ENCODE measurements around the gene RFX2. TPM values are rescaled to one million over a fixed set of nuclear protein-coding genes. Genes with fewer than 3 reads are reported as not detected.
"Not testable (repeated sequence)": the region's sequence is repeated elsewhere in the genome, so short reads cannot be mapped to it uniquely, and the experiment has no call there.

The RFX2 gene
- total RNA-seq, 1 experiment from 2014 or later: 10.5 TPM

DNA sequence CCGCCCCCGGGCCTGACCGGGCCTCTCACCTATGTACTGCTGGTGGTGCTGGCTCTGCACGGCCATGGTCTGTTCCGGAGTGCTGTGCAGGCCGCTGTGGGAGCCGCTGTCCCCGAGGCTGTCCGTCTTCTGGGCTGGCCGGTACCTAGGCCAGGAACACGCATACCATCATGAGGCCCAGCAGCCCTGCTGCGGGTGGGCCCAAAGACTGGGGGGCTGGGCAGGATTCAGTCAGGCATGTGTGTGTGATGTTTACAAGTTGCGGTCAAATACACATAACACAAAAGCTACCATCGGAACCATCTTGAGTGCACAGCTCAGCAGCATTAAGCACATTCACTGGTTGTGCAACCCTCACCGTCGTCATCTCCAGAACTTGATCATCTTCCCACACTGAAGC lies 100.2 kb downstream of the RFX2 start:
- no peak overlapping the region for H3K27ac ChIP-seq (ENCODE audit: low read length)
- no peaks in the 10 kb centered on the region for H3K9me3 ChIP-seq (ENCODE audit: low read length)
- no peak overlapping the region for H3K4me2 ChIP-seq (ENCODE audit: low read length)
- ChIA-PET POLR2A (ENCODE audit: unreplicated experiment) (no interaction called here), CTCF (no interaction called here)
- H3K79me2 ChIP-seq (ENCODE audit: low read length): no peaks in the 10 kb centered on the region
- no peaks in the 10 kb centered on the region for H4K20me1 ChIP-seq (ENCODE audit: low read length)
- no peaks in the 10 kb centered on the region for H3F3A ChIP-seq (ENCODE audit: low read length, unreplicated experiment)
- no peak overlapping the region for H3K4me3 ChIP-seq (ENCODE audit: low read length)
- intact Hi-C loops (cut with micrococcal nuclease): no loop called here
- no peak for ATAC-seq
- BruUV-seq (replicated peaks): no TSS peak
- H3K4me1 ChIP-seq (ENCODE audit: insufficient read depth, low read length): no peaks in the 10 kb centered on the region
- no peaks in the 10 kb centered on the region for H3K36me3 ChIP-seq (ENCODE audit: low read depth, low read length)
- no peaks in the 10 kb centered on the region for H3K27me3 ChIP-seq (ENCODE audit: low read length)
- no peak for DNase-seq
- no peak overlapping the region for H3K9ac ChIP-seq (ENCODE audit: low read length)
- TF ChIP-seq, protein P1, sequence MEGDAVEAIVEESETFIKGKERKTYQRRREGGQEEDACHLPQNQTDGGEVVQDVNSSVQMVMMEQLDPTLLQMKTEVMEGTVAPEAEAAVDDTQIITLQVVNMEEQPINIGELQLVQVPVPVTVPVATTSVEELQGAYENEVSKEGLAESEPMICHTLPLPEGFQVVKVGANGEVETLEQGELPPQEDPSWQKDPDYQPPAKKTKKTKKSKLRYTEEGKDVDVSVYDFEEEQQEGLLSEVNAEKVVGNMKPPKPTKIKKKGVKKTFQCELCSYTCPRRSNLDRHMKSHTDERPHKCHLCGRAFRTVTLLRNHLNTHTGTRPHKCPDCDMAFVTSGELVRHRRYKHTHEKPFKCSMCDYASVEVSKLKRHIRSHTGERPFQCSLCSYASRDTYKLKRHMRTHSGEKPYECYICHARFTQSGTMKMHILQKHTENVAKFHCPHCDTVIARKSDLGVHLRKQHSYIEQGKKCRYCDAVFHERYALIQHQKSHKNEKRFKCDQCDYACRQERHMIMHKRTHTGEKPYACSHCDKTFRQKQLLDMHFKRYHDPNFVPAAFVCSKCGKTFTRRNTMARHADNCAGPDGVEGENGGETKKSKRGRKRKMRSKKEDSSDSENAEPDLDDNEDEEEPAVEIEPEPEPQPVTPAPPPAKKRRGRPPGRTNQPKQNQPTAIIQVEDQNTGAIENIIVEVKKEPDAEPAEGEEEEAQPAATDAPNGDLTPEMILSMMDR (conservative IDR thresholded peaks at IDR 0.05; ENCODE audit: low read depth, low read length): no peak
- TF ChIP-seq EZH2 (IDR thresholded peaks at IDR 0.05; ENCODE audit: low read length, unreplicated experiment) (no peak), EZH2phosphoT487 (IDR thresholded peaks at IDR 0.05; ENCODE audit: borderline replicate concordance, low read length) (no peak)
- H2AFZ ChIP-seq (ENCODE audit: low read length): no peak overlapping the region
- no peaks in the 10 kb centered on the region for H3K9me2 ChIP-seq (replicated peaks; ENCODE audit: low read length)

DNA sequence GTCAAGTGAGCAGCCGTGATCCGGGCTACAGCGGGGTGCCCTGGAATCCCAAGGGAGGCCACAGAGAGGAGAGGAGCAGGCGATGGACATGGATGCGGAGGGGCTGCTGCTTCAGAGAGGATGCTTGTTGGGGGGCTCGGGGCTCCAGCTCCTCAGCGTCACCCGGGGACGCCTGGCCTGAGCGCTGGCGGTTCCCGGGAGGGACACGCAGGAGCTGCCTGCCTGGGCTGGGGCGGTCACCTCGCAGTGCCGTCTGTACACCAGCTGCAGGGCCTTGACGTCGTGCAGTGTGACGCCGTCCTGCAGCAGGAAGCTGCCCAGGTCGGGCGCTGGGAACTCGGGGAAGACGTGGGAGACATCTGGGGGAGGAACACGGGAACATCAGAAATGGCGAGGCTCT lies 102.4 kb downstream of the RFX2 start:
- no peak for ATAC-seq
- Histone ChIP-seq H3K27me3 (ENCODE audit: low read length) (no peaks in the 10 kb centered on the region), H3K4me3 (ENCODE audit: low read length) (no peak overlapping the region), H3K9me2 (replicated peaks; ENCODE audit: low read length) (no peaks in the 10 kb centered on the region), H3F3A (ENCODE audit: low read length, unreplicated experiment) (no peaks in the 10 kb centered on the region), H3K36me3 (ENCODE audit: low read depth, low read length) (no peaks in the 10 kb centered on the region), H3K4me1 (ENCODE audit: insufficient read depth, low read length) (no peaks in the 10 kb centered on the region), H3K9me3 (ENCODE audit: low read length) (no peaks in the 10 kb centered on the region), H2AFZ (ENCODE audit: low read length) (no peak overlapping the region), H3K9ac (ENCODE audit: low read length) (no peak overlapping the region), H3K4me2 (ENCODE audit: low read length) (no peak overlapping the region), H3K27ac (ENCODE audit: low read length) (no peak overlapping the region), H3K79me2 (ENCODE audit: low read length) (no peaks in the 10 kb centered on the region), H4K20me1 (ENCODE audit: low read length) (no peaks in the 10 kb centered on the region)
- intact Hi-C loops (cut with micrococcal nuclease): no loop called here
- no peak for DNase-seq
- POLR2A ChIA-PET (ENCODE audit: unreplicated experiment): no interaction called here
- CTCF ChIA-PET: no interaction called here
- TF ChIP-seq, protein P1 (conservative IDR thresholded peaks at IDR 0.05; ENCODE audit: low read depth, low read length): no peak
- TF ChIP-seq EZH2phosphoT487 (IDR thresholded peaks at IDR 0.05; ENCODE audit: borderline replicate concordance, low read length) (no peak), EZH2 (IDR thresholded peaks at IDR 0.05; ENCODE audit: low read length, unreplicated experiment) (no peak)
- BruUV-seq (replicated peaks): no TSS peak

DNA sequence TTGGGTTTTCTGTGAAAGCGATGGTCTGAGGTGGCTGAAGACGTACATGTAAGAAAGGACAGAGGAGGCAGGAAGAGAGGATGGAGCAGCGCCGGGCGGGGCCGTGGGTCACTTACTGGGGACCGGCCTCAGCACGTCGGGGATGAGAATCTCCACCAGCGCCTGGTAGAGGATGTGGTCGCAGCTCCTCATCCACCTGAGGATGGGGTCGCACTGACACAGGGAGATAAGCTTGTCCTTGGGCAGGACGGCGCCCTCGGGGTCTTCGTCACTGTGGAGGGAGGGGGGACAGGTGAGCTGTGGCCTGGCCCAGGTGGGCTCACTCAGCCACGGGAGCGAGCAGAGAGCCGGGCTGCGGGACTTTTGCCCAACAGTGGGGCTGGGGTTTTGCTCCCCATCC lies 103.4 kb downstream of the RFX2 start:
- no peak overlapping the region for H3K4me3 ChIP-seq (ENCODE audit: low read length)
- no peak overlapping the region for H3K27ac ChIP-seq (ENCODE audit: low read length)
- H4K20me1 ChIP-seq (ENCODE audit: low read length): no peaks in the 10 kb centered on the region
- CTCF ChIA-PET: interaction anchor here (0.6 kb wide), 1 partner anchor 19 kb away, joined by 6 read pairs; no protein-coding TSS in a partner anchor
- H3K9ac ChIP-seq (ENCODE audit: low read length): no peak overlapping the region
- POLR2A ChIA-PET (ENCODE audit: unreplicated experiment): no interaction called here
- DNase-seq: no peak
- no peaks in the 10 kb centered on the region for H3K79me2 ChIP-seq (ENCODE audit: low read length)
- no peaks in the 10 kb centered on the region for H3K27me3 ChIP-seq (ENCODE audit: low read length)
- H2AFZ ChIP-seq (ENCODE audit: low read length): no peak overlapping the region
- H3K9me2 ChIP-seq (replicated peaks; ENCODE audit: low read length): no peaks in the 10 kb centered on the region
- no peak overlapping the region for H3K4me2 ChIP-seq (ENCODE audit: low read length)
- TF ChIP-seq EZH2 (IDR thresholded peaks at IDR 0.05; ENCODE audit: low read length, unreplicated experiment) (no peak), EZH2phosphoT487 (IDR thresholded peaks at IDR 0.05; ENCODE audit: borderline replicate concordance, low read length) (no peak)
- TF ChIP-seq, protein P1 (conservative IDR thresholded peaks at IDR 0.05; ENCODE audit: low read depth, low read length): no peak
- H3K4me1 ChIP-seq (ENCODE audit: insufficient read depth, low read length): no peaks in the 10 kb centered on the region
- no peaks in the 10 kb centered on the region for H3K36me3 ChIP-seq (ENCODE audit: low read depth, low read length)
- no peak for ATAC-seq
- no peaks in the 10 kb centered on the region for H3F3A ChIP-seq (ENCODE audit: low read length, unreplicated experiment)
- intact Hi-C loops (cut with micrococcal nuclease): no loop called here
- no TSS peak for BruUV-seq (replicated peaks)
- no peaks in the 10 kb centered on the region for H3K9me3 ChIP-seq (ENCODE audit: low read length)

DNA sequence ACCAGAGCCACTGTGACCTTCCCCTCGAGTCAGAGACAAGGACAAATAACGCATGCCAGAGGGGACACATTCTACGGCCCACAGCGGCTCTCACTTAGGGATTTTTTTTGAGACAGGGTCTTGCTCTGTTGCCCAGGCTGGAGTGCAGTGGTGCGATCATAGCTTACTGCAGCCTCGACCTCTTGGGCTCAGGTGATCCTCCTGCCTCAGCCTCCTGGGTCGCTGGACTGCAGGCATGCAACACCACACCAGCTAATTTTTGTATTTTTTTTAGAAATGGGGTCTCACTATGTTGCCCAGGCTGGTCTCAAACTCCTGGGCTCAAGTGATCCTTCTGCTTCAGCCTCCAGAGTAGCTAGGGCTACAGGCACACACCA lies 104.2 kb downstream of the RFX2 start:
- H3K9me2 ChIP-seq (replicated peaks; ENCODE audit: low read length); H3K79me2 ChIP-seq (ENCODE audit: low read length); H2AFZ ChIP-seq (ENCODE audit: low read length); ATAC-seq; H3K27ac ChIP-seq (ENCODE audit: low read length); H3F3A ChIP-seq (ENCODE audit: low read length, unreplicated experiment); intact Hi-C loops (cut with micrococcal nuclease); H3K27me3 ChIP-seq (ENCODE audit: low read length); POLR2A ChIA-PET (ENCODE audit: unreplicated experiment); H3K9me3 ChIP-seq (ENCODE audit: low read length); H3K9ac ChIP-seq (ENCODE audit: low read length); BruUV-seq (replicated peaks); DNase-seq; H4K20me1 ChIP-seq (ENCODE audit: low read length); H3K4me1 ChIP-seq (ENCODE audit: insufficient read depth, low read length); H3K36me3 ChIP-seq (ENCODE audit: low read depth, low read length); H3K4me2 ChIP-seq (ENCODE audit: low read length); H3K4me3 ChIP-seq (ENCODE audit: low read length): not testable (repeated sequence)
- CTCF ChIA-PET: interaction anchor here (0.6 kb wide), 3 partner anchors 18 to 38 kb away, joined by 3 to 6 read pairs (median 4); no protein-coding TSS in a partner anchor

Measured in PC-3 (cell line).